NCI-H2107 (cell line): Measurements from ENCODE around the gene MCCC2.
"Not testable (repeated sequence)": the region's sequence is repeated elsewhere in the genome, so short reads cannot be mapped to it uniquely, and the experiment has no call there.

ENCODE experiments used
- DNase-seq: peaks from one replicate; lab custom pipeline; 2025; lab: John Stamatoyannopoulos, UW

MCCC2 gene

GRCh38 chr5:71663191-71663969, 76.2 kb downstream of the MCCC2 start:
- DNase-seq: no peak

- not testable (repeated sequence) for DNase-seq
Observed at GRCh38 chr5:71664615-71665014, 77.5 kb downstream of the MCCC2 start.

GRCh38 chr5:71666321-71666720, 79.2 kb downstream of the MCCC2 start:
- no peak for DNase-seq

GRCh38 chr5:71677977-71678376, 90.8 kb downstream of the MCCC2 start:
- DNase-seq: no peak

- DNase-seq: no peak
Observed at GRCh38 chr5:71679714-71680113, 92.6 kb downstream of the MCCC2 start.

- no peak for DNase-seq
Observed at GRCh38 chr5:71680510-71680909, 93.4 kb downstream of the MCCC2 start.

GRCh38 chr5:71681296-71681695, 94.2 kb downstream of the MCCC2 start:
- DNase-seq: no peak

- DNase-seq: no peak
Observed at GRCh38 chr5:71684309-71684708, 97.2 kb downstream of the MCCC2 start.

GRCh38 chr5:71693828-71694427, 106.8 kb downstream of the MCCC2 start:
- DNase-seq: no peak

GRCh38 chr5:71695071-71695470, 107.9 kb downstream of the MCCC2 start:
- DNase-seq: no peak

GRCh38 chr5:71695595-71695994, 108.5 kb downstream of the MCCC2 start:
- no peak for DNase-seq

- DNase-seq: no peak
Observed at GRCh38 chr5:71697967-71698366, 110.8 kb downstream of the MCCC2 start.

GRCh38 chr5:71699233-71699632, 112.1 kb downstream of the MCCC2 start:
- no peak for DNase-seq

GRCh38 chr5:71699751-71700150, 112.6 kb downstream of the MCCC2 start:
- DNase-seq: no peak

GRCh38 chr5:71700803-71701202, 113.7 kb downstream of the MCCC2 start:
- DNase-seq: no peak

- DNase-seq: no peak
Observed at GRCh38 chr5:71701407-71701806, 114.3 kb downstream of the MCCC2 start.

- no peak for DNase-seq
Observed at GRCh38 chr5:71703941-71704340, 116.8 kb downstream of the MCCC2 start.

- DNase-seq: no peak
Observed at GRCh38 chr5:71705421-71705820, 118.3 kb downstream of the MCCC2 start.

- DNase-seq: no peak
Observed at GRCh38 chr5:71706906-71707305, 119.8 kb downstream of the MCCC2 start.
